ENCODE measurements around the gene CMTR1. TPM values are rescaled to one million over a fixed set of nuclear protein-coding genes. Genes with fewer than 3 reads are reported as not detected.

The CMTR1 gene
- total RNA-seq, 1 donor from 2014 or later = 57.1 TPM

DNA sequence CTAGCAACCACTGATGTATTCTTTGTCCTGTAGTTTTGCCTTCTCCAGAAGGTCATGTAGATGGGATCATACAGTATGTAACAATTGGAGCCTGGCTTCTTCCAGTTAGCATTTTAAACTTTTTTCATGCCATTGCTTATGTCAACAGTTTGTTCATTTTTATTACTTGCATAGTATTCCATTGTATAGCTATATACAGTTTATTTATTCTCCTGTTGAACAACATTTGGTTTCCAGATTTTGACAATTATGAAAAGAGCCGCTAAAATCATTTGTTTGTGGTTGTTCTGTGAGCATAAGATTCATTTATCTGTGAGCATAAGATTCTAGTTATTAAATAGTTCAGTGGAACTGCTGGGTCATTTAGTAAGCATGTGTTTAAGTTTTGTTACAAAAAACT lies 23.5 kb upstream of the CMTR1 start:
- Mint-ChIP-seq H3K27ac (no peak overlapping the region), H3K36me3 (ENCODE audit: low read depth) (no peaks in the 10 kb centered on the region), H3K9me3 (no peaks in the 10 kb centered on the region), H3K4me1 (no peaks in the 10 kb centered on the region), H3K4me3 (no peak overlapping the region), H3K27me3 (peaks cover 45% of the 10 kb centered on the region)
- no peak for DNase-seq
- intact Hi-C loops (cut with micrococcal nuclease) = no loop called here

- H3K36me3 Mint-ChIP-seq (ENCODE audit: low read depth) = no peaks in the 10 kb centered on the region
- no peaks in the 10 kb centered on the region for H3K4me1 Mint-ChIP-seq
- no peak for DNase-seq
- no peak overlapping the region for H3K27ac Mint-ChIP-seq
- H3K9me3 Mint-ChIP-seq = peaks cover 4% of the 10 kb centered on the region
- H3K27me3 Mint-ChIP-seq = peaks cover 14% of the 10 kb centered on the region
- intact Hi-C loops (cut with micrococcal nuclease) = no loop called here
- no peak overlapping the region for H3K4me3 Mint-ChIP-seq
Observed at GRCh38 chr6:37417393-37417792, 15.6 kb upstream of the CMTR1 start.

DNA sequence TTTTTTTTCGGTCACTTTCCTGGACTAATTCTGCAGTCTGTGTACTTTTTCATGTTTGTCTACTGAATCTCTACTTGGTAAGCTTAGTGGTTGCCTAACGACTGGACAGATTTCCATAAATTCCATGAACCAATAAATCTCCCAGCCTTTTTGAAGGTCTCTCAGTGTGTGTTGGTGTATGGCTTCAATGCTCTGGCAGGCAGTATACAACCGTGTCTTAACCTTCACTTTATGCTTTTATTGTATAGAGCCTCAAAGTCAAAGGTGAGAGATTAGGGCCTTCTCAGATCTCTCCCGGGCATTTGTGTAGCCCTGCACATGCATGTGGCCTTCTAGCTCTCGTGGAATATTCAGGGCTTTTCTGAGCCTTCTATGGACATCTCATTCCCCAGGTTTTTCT lies 14.3 kb upstream of the CMTR1 start:
- Mint-ChIP-seq H3K27me3 (peaks cover 14% of the 10 kb centered on the region), H3K27ac (no peak overlapping the region), H3K4me3 (no peak overlapping the region), H3K36me3 (ENCODE audit: low read depth) (no peaks in the 10 kb centered on the region), H3K4me1 (no peaks in the 10 kb centered on the region), H3K9me3 (peaks cover 4% of the 10 kb centered on the region)
- intact Hi-C loops (cut with micrococcal nuclease) = no loop called here
- no peak for DNase-seq

GRCh38 chr6:37426058-37426944 lies 6.7 kb upstream of the CMTR1 start:
- Mint-ChIP-seq H3K27me3 (peaks cover 30% of the 10 kb centered on the region), H3K36me3 (ENCODE audit: low read depth) (no peaks in the 10 kb centered on the region), H3K9me3 (peaks cover 11% of the 10 kb centered on the region), H3K4me3 (no peak overlapping the region), H3K27ac (no peak overlapping the region), H3K4me1 (no peaks in the 10 kb centered on the region)
- DNase-seq = no peak
- intact Hi-C loops (cut with micrococcal nuclease) = no loop called here

DNA sequence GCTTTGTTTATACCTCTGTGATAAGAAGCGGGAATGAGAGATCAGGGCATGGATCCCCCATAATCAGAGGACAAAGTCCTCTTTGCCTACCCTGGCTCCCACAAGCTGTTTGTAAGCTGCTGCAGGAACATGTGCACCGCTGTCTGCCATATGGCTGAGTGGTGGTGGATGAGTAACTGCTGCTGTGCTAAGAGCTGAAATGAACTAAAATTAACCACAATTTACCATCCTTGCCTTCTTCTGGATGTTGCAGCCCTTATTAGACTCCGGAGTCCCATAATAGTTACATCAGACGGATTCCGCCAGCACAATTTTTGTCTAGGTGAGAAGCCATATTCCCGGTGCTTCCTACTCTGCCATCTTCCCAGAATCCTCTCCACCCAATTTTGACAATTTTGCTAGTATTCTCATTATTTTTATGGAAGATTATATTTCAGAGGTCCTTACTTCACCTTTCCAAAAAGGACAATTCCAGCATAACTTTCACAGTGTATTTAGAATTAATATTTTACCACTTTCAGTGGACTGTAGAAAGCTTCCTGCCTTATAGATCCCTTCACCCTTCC lies 6.0 kb upstream of the CMTR1 start:
- Mint-ChIP-seq H3K27me3 (peaks cover 30% of the 10 kb centered on the region), H3K9me3 (peaks cover 11% of the 10 kb centered on the region), H3K27ac (no peak overlapping the region), H3K4me3 (no peak overlapping the region), H3K36me3 (ENCODE audit: low read depth) (no peaks in the 10 kb centered on the region), H3K4me1 (no peaks in the 10 kb centered on the region)
- DNase-seq = no peak
- intact Hi-C loops (cut with micrococcal nuclease) = no loop called here

DNA sequence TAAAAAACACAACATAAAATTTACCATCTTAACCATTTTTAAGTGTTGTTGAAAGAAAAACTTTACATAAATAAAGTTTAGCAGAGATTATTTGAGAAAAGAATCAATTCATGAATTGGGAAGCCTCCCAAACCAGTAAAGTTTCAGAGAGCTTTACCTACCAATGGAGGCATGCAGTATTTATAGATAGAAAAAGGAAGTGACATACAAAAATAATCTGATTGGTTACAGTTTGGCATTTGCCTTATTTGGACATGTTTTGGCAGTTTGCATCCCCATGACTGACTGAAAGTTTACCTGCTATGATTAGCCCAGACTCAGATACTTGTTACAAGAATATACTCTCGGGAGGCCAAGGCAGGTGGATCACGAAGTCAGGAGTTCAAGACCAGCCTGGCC lies 3.7 kb upstream of the CMTR1 start:
- intact Hi-C loops (cut with micrococcal nuclease) = no loop called here
- Mint-ChIP-seq H3K27ac (no peak overlapping the region), H3K27me3 (peaks cover 24% of the 10 kb centered on the region), H3K4me3 (no peak overlapping the region), H3K9me3 (peaks cover 11% of the 10 kb centered on the region), H3K4me1 (peaks cover 15% of the 10 kb centered on the region), H3K36me3 (ENCODE audit: low read depth) (no peaks in the 10 kb centered on the region)
- DNase-seq = no peak

- Mint-ChIP-seq H3K27ac (peak overlapping the region; percentile 99), H3K36me3 (ENCODE audit: low read depth) (peaks cover 18% of the 10 kb centered on the region), H3K27me3 (peaks cover 14% of the 10 kb centered on the region), H3K4me3 (peak overlapping the region; percentile 96), H3K4me1 (peaks cover 30% of the 10 kb centered on the region), H3K9me3 (peaks cover 11% of the 10 kb centered on the region)
- no peak for DNase-seq
- intact Hi-C loops (cut with micrococcal nuclease) = loop anchor here (2.0 to 5.0 kb wide), 8 partner anchors 65 to 840 kb away; partner anchors contain the start of genes CCDC167, MDGA1, PIM1 and SRSF3
Observed at GRCh38 chr6:37432590-37432915, 468 bp upstream of the CMTR1 start.

GRCh38 chr6:37433657-37434271 lies 743 bp downstream of the CMTR1 start:
- H3K36me3 Mint-ChIP-seq (ENCODE audit: low read depth) = peaks cover 27% of the 10 kb centered on the region
- peaks cover 3% of the 10 kb centered on the region for H3K9me3 Mint-ChIP-seq
- DNase-seq = peak; percentile 85
- H3K27me3 Mint-ChIP-seq = peaks cover 3% of the 10 kb centered on the region
- H3K4me1 Mint-ChIP-seq = peaks cover 36% of the 10 kb centered on the region
- intact Hi-C loops (cut with micrococcal nuclease) = loop anchor here (1.0 to 5.0 kb wide), 9 partner anchors 64 to 841 kb away; partner anchors contain the start of genes CCDC167, MDGA1, PIM1 and SRSF3
- peak overlapping the region; percentile 99 for H3K27ac Mint-ChIP-seq
- peak overlapping the region; percentile 96 for H3K4me3 Mint-ChIP-seq

DNA sequence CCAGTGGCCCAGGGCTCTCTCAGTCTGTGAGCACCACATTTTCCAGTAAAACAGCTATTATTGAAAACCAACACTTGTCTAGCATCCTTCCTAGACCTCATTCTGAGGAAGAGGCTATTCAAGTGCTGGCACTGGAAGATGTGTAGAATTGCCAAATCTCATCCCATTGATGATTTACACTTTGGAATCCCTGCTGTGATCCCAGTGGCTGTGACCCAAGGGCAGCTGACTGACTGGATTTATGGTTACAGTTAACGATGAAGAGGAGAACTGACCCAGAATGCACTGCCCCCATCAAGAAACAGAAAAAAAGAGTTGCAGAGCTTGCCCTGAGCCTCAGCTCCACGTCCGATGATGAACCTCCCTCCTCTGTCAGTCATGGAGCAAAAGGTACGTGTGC lies 2.4 kb downstream of the CMTR1 start:
- Mint-ChIP-seq H3K27me3 (no peaks in the 10 kb centered on the region), H3K9me3 (no peaks in the 10 kb centered on the region), H3K4me1 (peaks cover 39% of the 10 kb centered on the region), H3K4me3 (peak overlapping the region; percentile 18), H3K27ac (peak overlapping the region; percentile 42), H3K36me3 (ENCODE audit: low read depth) (peaks cover 34% of the 10 kb centered on the region)
- no peak for DNase-seq
- intact Hi-C loops (cut with micrococcal nuclease) = no loop called here

- H3K9me3 Mint-ChIP-seq = no peaks in the 10 kb centered on the region
Observed at GRCh38 chr6:37435816-37436215, 2.8 kb downstream of the CMTR1 start.

GRCh38 chr6:37438930-37439329 lies 5.9 kb downstream of the CMTR1 start:
- intact Hi-C loops (cut with micrococcal nuclease) = no loop called here
- Mint-ChIP-seq H3K36me3 (ENCODE audit: low read depth) (peaks cover 38% of the 10 kb centered on the region), H3K27ac (peak overlapping the region; percentile 17), H3K4me1 (peaks cover 41% of the 10 kb centered on the region), H3K4me3 (no peak overlapping the region), H3K9me3 (no peaks in the 10 kb centered on the region), H3K27me3 (no peaks in the 10 kb centered on the region)
- no peak for DNase-seq

More at GRCh38 chr6:37435816-37436215, 2.8 kb downstream of the CMTR1 start:
- no peak for DNase-seq
- no peaks in the 10 kb centered on the region for H3K27me3 Mint-ChIP-seq
- peaks cover 34% of the 10 kb centered on the region for H3K36me3 Mint-ChIP-seq (ENCODE audit: low read depth)
- H3K4me3 Mint-ChIP-seq = peak overlapping the region; percentile 18
- peaks cover 39% of the 10 kb centered on the region for H3K4me1 Mint-ChIP-seq
- intact Hi-C loops (cut with micrococcal nuclease) = no loop called here
- no peak overlapping the region for H3K27ac Mint-ChIP-seq

DNA sequence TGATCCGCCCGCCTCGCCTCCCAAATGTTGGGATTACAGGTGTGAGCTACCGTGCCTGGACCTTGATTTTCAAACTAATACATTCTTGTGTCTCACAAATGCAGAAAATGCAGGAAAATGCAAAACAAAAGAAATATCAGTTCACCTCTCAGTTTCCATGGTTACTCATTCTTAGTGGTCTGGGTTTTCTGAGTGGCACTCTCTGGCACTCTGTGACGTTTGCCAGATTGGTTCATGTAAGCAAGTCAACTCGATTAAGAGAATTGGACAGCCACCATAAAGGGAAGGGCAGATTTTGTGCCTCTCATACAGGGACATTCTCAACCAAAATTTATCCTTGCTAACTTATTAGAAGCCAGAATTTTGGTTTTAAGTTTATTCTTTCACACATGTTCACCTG lies 8.6 kb downstream of the CMTR1 start:
- H3K4me3 Mint-ChIP-seq = no peak overlapping the region
- intact Hi-C loops (cut with micrococcal nuclease) = no loop called here
- no peak for DNase-seq
- no peaks in the 10 kb centered on the region for H3K27me3 Mint-ChIP-seq
- H3K36me3 Mint-ChIP-seq (ENCODE audit: low read depth) = peaks cover 47% of the 10 kb centered on the region
- H3K27ac Mint-ChIP-seq = peak overlapping the region; percentile 82
- no peaks in the 10 kb centered on the region for H3K9me3 Mint-ChIP-seq
- peaks cover 24% of the 10 kb centered on the region for H3K4me1 Mint-ChIP-seq

DNA sequence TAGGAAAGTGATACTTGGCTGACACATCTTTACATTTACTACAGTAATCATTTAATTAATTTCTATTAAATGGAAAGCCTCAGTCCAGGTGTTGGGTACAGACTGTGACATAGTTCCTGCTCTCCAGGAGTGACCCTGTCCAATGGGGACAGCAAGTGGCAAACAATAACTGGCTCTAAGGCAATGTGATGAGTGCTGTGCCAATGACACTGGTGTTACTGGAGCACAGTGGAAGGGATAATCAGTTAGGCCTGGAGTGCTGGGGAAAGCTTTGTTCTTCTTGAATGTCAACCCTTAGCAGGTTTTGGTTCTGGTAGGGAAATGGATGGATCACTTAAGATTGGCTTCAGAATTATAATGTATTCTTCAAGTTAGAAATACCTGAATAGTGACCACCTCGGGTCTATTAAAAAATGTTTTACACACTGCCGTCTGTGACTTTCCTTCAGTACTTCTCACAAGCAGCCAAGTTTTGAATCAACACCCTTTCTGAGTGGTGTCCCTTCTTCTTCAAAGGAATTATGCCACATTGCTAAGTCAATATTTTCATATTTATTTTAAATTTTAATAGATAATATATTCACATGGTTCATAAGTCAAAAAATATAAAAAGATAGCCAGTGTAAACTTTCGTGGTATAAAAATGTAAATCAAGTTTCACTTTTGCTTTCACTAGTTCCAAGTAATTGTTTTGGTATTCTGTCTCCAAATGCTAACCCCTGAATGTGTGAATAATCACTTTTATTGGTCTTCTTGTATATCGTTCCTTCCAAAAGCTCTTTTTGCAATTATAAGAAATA lies 9.6 kb downstream of the CMTR1 start:
- Mint-ChIP-seq H3K27me3 (no peaks in the 10 kb centered on the region), H3K4me1 (peaks cover 22% of the 10 kb centered on the region), H3K36me3 (ENCODE audit: low read depth) (peaks cover 50% of the 10 kb centered on the region), H3K27ac (peak overlapping the region; percentile 86), H3K4me3 (peak overlapping the region; percentile 80), H3K9me3 (no peaks in the 10 kb centered on the region)
- intact Hi-C loops (cut with micrococcal nuclease) = no loop called here
- DNase-seq = no peak

All from activated CD4-positive, alpha-beta T cell treated with anti-CD3 and anti-CD28 coated beads, Interleukin-2, amount 10 ng/mL, durations not matched to agents 24 days and 14 days (primary cell).